Esophagus squamous epithelium (tissue), 5 donors: ENCODE data around the gene ABHD2. TPM values are rescaled to one million over a fixed set of nuclear protein-coding genes. Genes with fewer than 3 reads are reported as not detected.

Experiments
- DNase-seq: peaks from one replicate; lab custom pipeline; 2025; lab: John Stamatoyannopoulos, UW
- H3K27ac ChIP-seq, 4 donors: fragments of 200-600 bp; sonication (generic); one replicate each; pipeline ENCODE4 v1.5.1; 2016 to 2019; ENCODE audit warnings: mild to moderate bottlenecking in 1 of 4
- H3K27me3 ChIP-seq, 4 donors: fragments of 200-600 bp; sonication (generic); 1 replicate in 3 of 4; 2 replicates in 1 of 4; pipeline versions ENCODE4 v1.5.1 to v1.6.0; 2017 to 2021; ENCODE audit warnings: antibody characterized with exemption in 1 of 4
- H3K36me3 ChIP-seq, 3 donors: fragments of 200-600 bp; sonication (generic); one replicate each; pipeline ENCODE4 v1.5.1; 2016 to 2019
- H3K4me1 ChIP-seq, 3 donors: fragments of 200-600 bp; sonication (generic); one replicate each; pipeline ENCODE4 v1.5.1; 2017 to 2019
- H3K4me3 ChIP-seq, 4 donors: fragments of 200-600 bp; sonication (generic); 1 replicate in 3 of 4; 2 replicates in 1 of 4; pipeline ENCODE4 v1.5.1; 2016 to 2019; ENCODE audit warnings: mild to moderate bottlenecking in 2 of 4, moderate library complexity in 1 of 4
- H3K9me3 ChIP-seq, 3 donors: fragments of 200-600 bp; sonication (generic); one replicate each; pipeline ENCODE4 v1.5.1; 2016 to 2019
- POLR2A ChIP-seq, 4 donors: fragments of 450-650 bp; IDR thresholded peaks; one replicate each; pipeline ENCODE4 v1.6.1; 2017; ENCODE audit warnings: antibody characterized with exemption in 4 of 4, mild to moderate bottlenecking in 4 of 4, moderate library complexity in 3 of 4
- WGBS, 2 donors: methylation state at CpG; one replicate each; pipeline ENCODE4 v1.1.5; 2018; 5-methylcytosine and 5-hydroxymethylcytosine counted together
- intact Hi-C: fragments of 100-400 bp; cut with DNase I; formaldehyde crosslinking; loops from one replicate; pipeline ENCODE4 v1.15.0; 2022
- total RNA-seq, 4 donors: library from RNA; depleted of rRNA; stranded (reverse); fragments of >200 nt; gene quantifications; one replicate each; pipeline ENCODE4 v1.1.0, GENCODE V29; 2016
- TF ChIP-seq, protein P1 (sequence below), 6 experiments: fragments of 450-650 bp in 4 of 6; fragments of 200-600 bp in 2 of 6; sonication (generic) in 2 of 6; IDR thresholded peaks; one replicate each; pipeline ENCODE4 v1.5.1; 2016 to 2019; ENCODE audit warnings: antibody characterized with exemption in 6 of 6, mild to moderate bottlenecking in 4 of 6, moderate library complexity in 4 of 6
- donor health status: DM: yes; HTN: yes; CAD: no.

ABHD2 gene
- total RNA-seq, 4 donors from 2014 or later: 31.0 to 49.3 (median 35.3) TPM

DNA sequence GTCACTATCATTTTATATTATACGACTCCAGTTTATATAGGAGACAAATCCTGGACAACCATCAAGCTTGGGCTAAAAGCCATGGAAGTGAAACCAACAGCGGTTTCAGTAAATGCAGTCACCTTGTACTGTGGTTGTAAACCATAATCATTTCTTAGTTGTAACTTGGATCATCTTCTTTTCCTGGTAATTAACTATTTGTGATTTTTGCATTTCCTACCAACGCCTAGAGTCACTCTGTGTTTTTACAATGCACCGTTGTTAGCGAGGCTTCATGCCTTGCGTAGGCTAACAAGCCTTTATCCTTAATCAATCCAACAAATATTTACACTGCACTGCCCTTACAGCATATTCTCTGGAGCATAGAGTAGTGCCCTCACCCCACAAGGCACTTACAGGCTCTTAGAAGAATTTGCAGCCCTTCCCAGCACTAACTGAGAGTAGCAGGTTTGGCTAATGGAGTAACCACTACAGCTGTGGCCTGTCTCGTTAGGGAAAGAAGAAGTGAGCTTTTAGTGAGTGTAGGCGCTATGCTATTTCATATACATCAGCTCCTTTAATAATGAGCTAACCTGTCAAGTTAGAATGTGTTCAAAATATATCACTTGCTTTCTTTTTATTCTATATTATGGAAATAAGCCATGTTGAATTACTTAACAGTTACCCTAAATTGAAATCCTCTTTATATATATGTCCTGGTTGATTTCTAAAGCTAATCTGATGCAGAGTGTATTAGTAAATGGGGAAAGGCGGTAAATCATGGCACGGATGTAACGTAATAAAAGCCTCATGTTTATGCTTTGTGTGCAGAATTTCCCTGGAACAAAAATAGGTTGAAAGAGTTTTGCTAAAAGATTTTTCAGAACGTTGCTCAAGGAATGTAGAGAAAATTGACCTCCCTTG lies 62.8 kb downstream of the ABHD2 start:
- Histone ChIP-seq H3K27me3 (no peaks in the 10 kb centered on the region), H3K27ac (no peak overlapping the region), H3K4me3 (no peak overlapping the region), H3K4me1 (peaks cover 0 to 19% (median 14%) of the 10 kb centered on the region in 3 donors), H3K9me3 (no peaks in the 10 kb centered on the region), H3K36me3 (peaks cover 0 to 47% (median 11%) of the 10 kb centered on the region in 3 donors)
- WGBS, 2 donors: 72 to 76% methylated on average over 12 of the region's 12 CpGs
- intact Hi-C loops: no loop called here
- DNase-seq: no peak
- TF ChIP-seq POLR2A (IDR thresholded peaks at IDR 0.05): no peak
- TF ChIP-seq, protein P1, sequence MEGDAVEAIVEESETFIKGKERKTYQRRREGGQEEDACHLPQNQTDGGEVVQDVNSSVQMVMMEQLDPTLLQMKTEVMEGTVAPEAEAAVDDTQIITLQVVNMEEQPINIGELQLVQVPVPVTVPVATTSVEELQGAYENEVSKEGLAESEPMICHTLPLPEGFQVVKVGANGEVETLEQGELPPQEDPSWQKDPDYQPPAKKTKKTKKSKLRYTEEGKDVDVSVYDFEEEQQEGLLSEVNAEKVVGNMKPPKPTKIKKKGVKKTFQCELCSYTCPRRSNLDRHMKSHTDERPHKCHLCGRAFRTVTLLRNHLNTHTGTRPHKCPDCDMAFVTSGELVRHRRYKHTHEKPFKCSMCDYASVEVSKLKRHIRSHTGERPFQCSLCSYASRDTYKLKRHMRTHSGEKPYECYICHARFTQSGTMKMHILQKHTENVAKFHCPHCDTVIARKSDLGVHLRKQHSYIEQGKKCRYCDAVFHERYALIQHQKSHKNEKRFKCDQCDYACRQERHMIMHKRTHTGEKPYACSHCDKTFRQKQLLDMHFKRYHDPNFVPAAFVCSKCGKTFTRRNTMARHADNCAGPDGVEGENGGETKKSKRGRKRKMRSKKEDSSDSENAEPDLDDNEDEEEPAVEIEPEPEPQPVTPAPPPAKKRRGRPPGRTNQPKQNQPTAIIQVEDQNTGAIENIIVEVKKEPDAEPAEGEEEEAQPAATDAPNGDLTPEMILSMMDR (IDR thresholded peaks at IDR 0.05): no peak

DNA sequence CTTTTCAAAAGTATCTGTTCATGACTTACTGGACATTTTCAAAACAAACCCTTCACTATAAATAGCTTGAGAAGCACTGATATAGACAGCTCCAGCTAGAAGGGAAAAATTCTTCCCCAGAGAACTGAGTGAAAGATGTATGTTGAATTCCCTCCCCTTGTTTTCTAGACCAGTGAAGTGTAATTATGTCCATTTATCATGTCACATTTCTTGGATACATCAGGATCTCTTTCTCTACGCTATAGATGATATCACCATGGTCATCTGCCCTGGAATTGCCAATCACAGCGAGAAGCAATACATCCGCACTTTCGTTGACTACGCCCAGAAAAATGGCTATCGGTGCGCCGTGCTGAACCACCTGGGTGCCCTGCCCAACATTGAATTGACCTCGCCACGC lies 66.9 kb downstream of the ABHD2 start:
- Histone ChIP-seq H3K36me3 (peaks cover 0 to 82% (median 15%) of the 10 kb centered on the region in 3 donors), H3K4me3 (no peak overlapping the region), H3K27me3 (no peaks in the 10 kb centered on the region), H3K4me1 (peaks cover 0 to 10% (median 9%) of the 10 kb centered on the region in 3 donors), H3K27ac (no peak overlapping the region), H3K9me3 (no peaks in the 10 kb centered on the region)
- no peak for DNase-seq
- TF ChIP-seq POLR2A (IDR thresholded peaks at IDR 0.05): no peak
- TF ChIP-seq, protein P1 (IDR thresholded peaks at IDR 0.05): no peak
- WGBS, 2 donors: 93 to 99% methylated on average over 10 of the region's 10 CpGs
- intact Hi-C loops: no loop called here

DNA sequence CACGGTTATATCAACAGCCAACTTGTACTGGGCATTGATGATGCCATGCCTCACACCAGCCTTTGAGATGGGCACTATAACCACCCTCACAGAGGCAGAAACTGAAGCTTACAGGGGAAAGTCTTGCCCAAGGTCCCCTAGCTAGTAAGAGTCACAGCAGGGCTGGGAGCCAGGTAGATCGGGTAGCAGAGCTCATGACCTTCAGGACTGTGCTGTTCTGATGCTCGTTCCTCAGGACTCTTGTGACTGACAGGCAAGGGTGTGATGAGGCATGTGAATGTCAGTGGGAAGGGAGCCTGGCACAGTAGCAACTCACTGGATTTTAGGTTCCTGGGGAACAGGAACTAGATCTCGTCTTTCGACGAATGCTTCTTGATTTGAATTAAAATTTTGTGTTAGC lies 67.4 kb downstream of the ABHD2 start:
- WGBS, 2 donors: 76 to 92% methylated on average over 5 to 6 of the region's 6 CpGs
- Histone ChIP-seq H3K27ac (no peak overlapping the region), H3K27me3 (no peaks in the 10 kb centered on the region), H3K4me3 (no peak overlapping the region), H3K4me1 (peaks cover 0 to 5% (median 3%) of the 10 kb centered on the region in 3 donors), H3K36me3 (peaks cover 0 to 87% (median 15%) of the 10 kb centered on the region in 3 donors), H3K9me3 (no peaks in the 10 kb centered on the region)
- intact Hi-C loops: no loop called here
- DNase-seq: no peak
- TF ChIP-seq, protein P1 (IDR thresholded peaks at IDR 0.05): no peak
- TF ChIP-seq POLR2A (IDR thresholded peaks at IDR 0.05): no peak

DNA sequence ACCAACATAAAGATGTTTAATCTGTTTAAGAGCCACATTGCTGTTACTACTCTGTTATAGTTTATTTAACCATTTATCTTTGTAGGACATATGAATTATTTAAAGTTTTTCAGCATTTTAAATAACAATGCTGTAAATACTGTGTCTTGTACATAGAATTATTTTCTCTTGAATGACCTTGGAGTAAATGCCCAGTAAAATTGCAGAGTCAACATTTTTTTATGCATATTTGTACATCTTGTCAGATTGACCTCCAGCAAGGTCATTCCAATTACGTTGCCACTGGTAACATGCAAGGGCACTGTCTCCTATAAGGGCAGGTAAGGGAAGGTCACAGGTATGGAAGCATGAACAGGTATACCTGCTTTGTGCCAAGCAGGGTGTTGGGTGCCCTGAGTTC lies 68.8 kb downstream of the ABHD2 start:
- no peak for DNase-seq
- TF ChIP-seq, protein P1 (IDR thresholded peaks at IDR 0.05): no peak
- no peak for TF ChIP-seq POLR2A (IDR thresholded peaks at IDR 0.05)
- Histone ChIP-seq H3K27me3 (no peaks in the 10 kb centered on the region), H3K9me3 (no peaks in the 10 kb centered on the region), H3K27ac (no peak overlapping the region), H3K4me3 (no peak overlapping the region), H3K4me1 (no peaks in the 10 kb centered on the region), H3K36me3 (peaks cover 0 to 87% (median 15%) of the 10 kb centered on the region in 3 donors)
- WGBS, 2 donors: 80 to 92% methylated on average over 1 of the region's 1 CpG
- intact Hi-C loops: no loop called here

DNA sequence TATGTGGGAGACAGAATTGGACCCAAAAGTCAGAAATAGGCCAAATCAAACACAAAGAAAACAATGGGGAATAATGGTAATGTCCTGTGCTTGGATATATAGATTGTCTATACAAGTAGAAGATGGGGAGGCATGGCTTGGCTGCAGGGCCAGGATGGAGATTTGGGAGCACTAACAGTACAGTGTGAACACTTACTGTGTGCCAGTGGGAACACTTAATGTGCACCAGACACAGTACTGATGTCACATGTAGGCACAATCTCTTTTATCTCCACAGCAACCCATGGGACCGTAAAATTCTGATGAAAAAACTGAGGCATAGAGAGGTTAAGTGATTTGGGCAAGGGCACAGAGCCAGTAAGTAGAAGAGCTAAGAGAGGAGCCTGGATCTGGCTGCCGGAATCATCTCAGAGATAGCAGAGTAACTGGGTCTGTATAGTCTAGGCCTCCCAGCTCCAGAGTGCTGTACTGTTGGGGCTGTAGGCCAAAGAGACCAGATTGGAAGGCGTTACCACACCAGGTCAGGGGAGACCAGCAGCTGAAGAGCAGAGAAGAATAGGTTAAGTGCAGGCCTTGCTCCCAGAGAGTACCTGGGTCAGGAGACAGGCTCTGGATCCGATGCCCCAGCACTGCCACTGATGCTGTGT lies 69.8 kb downstream of the ABHD2 start:
- WGBS, 2 donors: 80 to 86% methylated on average over 4 of the region's 4 CpGs
- no peaks in the 10 kb centered on the region for H3K27me3 ChIP-seq
- H3K4me3 ChIP-seq: no peak overlapping the region
- no peak for DNase-seq
- no peaks in the 10 kb centered on the region for H3K9me3 ChIP-seq
- no peak for TF ChIP-seq POLR2A (IDR thresholded peaks at IDR 0.05)
- TF ChIP-seq, protein P1 (IDR thresholded peaks at IDR 0.05): no peak
- peaks cover 0 to 84% (median 11%) of the 10 kb centered on the region in 3 donors for H3K36me3 ChIP-seq
- H3K27ac ChIP-seq: no peak overlapping the region
- intact Hi-C loops: no loop called here
- no peaks in the 10 kb centered on the region for H3K4me1 ChIP-seq
